ENCODE data around the gene KIF21A.

Gene KIF21A

DNA sequence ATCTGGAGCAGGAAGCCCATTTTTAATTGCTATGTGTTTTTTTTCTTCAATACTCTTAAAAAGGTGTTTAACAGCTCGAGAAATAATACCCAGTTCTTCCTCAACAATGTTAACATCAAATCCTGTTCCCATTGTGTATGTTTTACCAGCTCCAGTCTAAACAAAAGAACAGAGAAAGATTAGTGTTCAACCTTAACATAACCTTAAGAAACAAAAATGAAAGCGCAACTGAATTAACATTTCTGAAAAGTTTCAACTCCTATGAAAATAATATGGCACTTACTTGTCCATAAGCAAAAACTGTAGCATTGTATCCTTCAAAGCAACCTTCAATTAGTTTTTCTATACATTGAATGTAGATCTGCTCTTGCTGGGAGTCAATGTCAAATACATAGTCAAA is 73.2 kb downstream of the KIF21A start:
- TF ChIP-seq, protein P1, sequence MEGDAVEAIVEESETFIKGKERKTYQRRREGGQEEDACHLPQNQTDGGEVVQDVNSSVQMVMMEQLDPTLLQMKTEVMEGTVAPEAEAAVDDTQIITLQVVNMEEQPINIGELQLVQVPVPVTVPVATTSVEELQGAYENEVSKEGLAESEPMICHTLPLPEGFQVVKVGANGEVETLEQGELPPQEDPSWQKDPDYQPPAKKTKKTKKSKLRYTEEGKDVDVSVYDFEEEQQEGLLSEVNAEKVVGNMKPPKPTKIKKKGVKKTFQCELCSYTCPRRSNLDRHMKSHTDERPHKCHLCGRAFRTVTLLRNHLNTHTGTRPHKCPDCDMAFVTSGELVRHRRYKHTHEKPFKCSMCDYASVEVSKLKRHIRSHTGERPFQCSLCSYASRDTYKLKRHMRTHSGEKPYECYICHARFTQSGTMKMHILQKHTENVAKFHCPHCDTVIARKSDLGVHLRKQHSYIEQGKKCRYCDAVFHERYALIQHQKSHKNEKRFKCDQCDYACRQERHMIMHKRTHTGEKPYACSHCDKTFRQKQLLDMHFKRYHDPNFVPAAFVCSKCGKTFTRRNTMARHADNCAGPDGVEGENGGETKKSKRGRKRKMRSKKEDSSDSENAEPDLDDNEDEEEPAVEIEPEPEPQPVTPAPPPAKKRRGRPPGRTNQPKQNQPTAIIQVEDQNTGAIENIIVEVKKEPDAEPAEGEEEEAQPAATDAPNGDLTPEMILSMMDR (IDR thresholded peaks at IDR 0.05; ENCODE audit: control extremely low read depth, extremely low read depth, low read depth, missing control alignments), result no peak
- ChIA-PET POLR2A (no interaction called here), CTCF (interaction anchor here (2.5 kb wide), 1 partner anchor 17 kb away, joined by 9 read pairs; no protein-coding TSS in a partner anchor)
- DNase-seq (ENCODE audit: extremely low spot score), result peak; percentile 8

- TF ChIP-seq, protein P1 (IDR thresholded peaks at IDR 0.05; ENCODE audit: control extremely low read depth, extremely low read depth, low read depth, missing control alignments), result no peak
- POLR2A ChIA-PET, result no interaction called here
- DNase-seq (ENCODE audit: extremely low spot score), result no peak
- CTCF ChIA-PET, result interaction anchor here (2.5 kb wide), 1 partner anchor 18 kb away, joined by 9 read pairs; no protein-coding TSS in a partner anchor
Measured at GRCh38 chr12:39368891-39369290, 74.0 kb downstream of the KIF21A start.

- POLR2A ChIA-PET, result no interaction called here
- CTCF ChIA-PET, result interaction anchor here (0.7 to 2.5 kb wide), 2 partner anchors 19 to 88 kb away, joined by 3 to 9 read pairs; no protein-coding TSS in a partner anchor
- TF ChIP-seq, protein P1 (IDR thresholded peaks at IDR 0.05; ENCODE audit: control extremely low read depth, extremely low read depth, low read depth, missing control alignments), result no peak
- no peak for DNase-seq (ENCODE audit: extremely low spot score)
Measured at GRCh38 chr12:39368096-39368495, 74.8 kb downstream of the KIF21A start.

GRCh38 chr12:39367494-39367893 is 75.4 kb downstream of the KIF21A start:
- CTCF ChIA-PET, result interaction anchor here (0.7 to 2.5 kb wide), 3 partner anchors 20 to 88 kb away, joined by 3 to 9 read pairs (median 3); no protein-coding TSS in a partner anchor
- POLR2A ChIA-PET, result no interaction called here
- TF ChIP-seq, protein P1 (IDR thresholded peaks at IDR 0.05; ENCODE audit: control extremely low read depth, extremely low read depth, low read depth, missing control alignments), result no peak

GRCh38 chr12:39365364-39366001 is 77.4 kb downstream of the KIF21A start:
- ChIA-PET POLR2A (no interaction called here), CTCF (interaction anchor here (0.8 to 2.2 kb wide), 4 partner anchors 10 to 44 kb away, joined by 3 to 10 read pairs (median 4); no protein-coding TSS in a partner anchor)
- no peak for DNase-seq (ENCODE audit: extremely low spot score)

More at GRCh38 chr12:39367494-39367893, 75.4 kb downstream of the KIF21A start:
- DNase-seq (ENCODE audit: extremely low spot score), result no peak

GRCh38 chr12:39364196-39364595 is 78.7 kb downstream of the KIF21A start:
- TF ChIP-seq, protein P1 (IDR thresholded peaks at IDR 0.05; ENCODE audit: control extremely low read depth, extremely low read depth, low read depth, missing control alignments), result no peak
- ChIA-PET POLR2A (no interaction called here), CTCF (interaction anchor here (1.2 to 2.2 kb wide), 2 partner anchors 9 to 45 kb away, joined by 3 to 10 read pairs; no protein-coding TSS in a partner anchor)
- DNase-seq (ENCODE audit: extremely low spot score), result no peak

More at GRCh38 chr12:39365364-39366001, 77.4 kb downstream of the KIF21A start:
- TF ChIP-seq, protein P1 (IDR thresholded peaks at IDR 0.05; ENCODE audit: control extremely low read depth, extremely low read depth, low read depth, missing control alignments), result no peak
